Transverse colon (tissue), 4 donors: Measurements from ENCODE around the gene GSTK1.

Source experiments
- CTCF ChIP-seq, 5 experiments: fragments of 200-600 bp in 3 of 5; fragments of 450-650 bp in 2 of 5; sonication (generic) in 3 of 5; IDR thresholded peaks; 1 replicate in 2 of 5; 2 replicates in 3 of 5; pipeline ENCODE4 v1.5.1; 2016 to 2017; ENCODE audit warnings: antibody characterized with exemption in 5 of 5, inconsistent platforms in 3 of 5, mild to moderate bottlenecking in 2 of 5, moderate library complexity in 1 of 5
- POLR2A ChIP-seq: fragments of 450-650 bp; IDR thresholded peaks from one replicate; pipeline ENCODE4 v1.6.1; 2016; ENCODE audit warnings: antibody characterized with exemption, mild to moderate bottlenecking, moderate library complexity
- POLR2AphosphoS5 ChIP-seq, 3 donors: sonication (generic); formaldehyde crosslinking; IDR thresholded peaks; one replicate each; pipeline ENCODE4 v1.6.1; 2016; ENCODE audit warnings: antibody characterized with exemption in 3 of 3

- TF ChIP-seq POLR2A (no peak), CTCF (IDR thresholded peaks at IDR 0.05) (no peak), POLR2AphosphoS5 (IDR thresholded peaks at IDR 0.05) (no peak)
These were observed 34.0 kb upstream of the GSTK1 start for GRCh38 chr7:143229054-143229790.
